ENCODE results near the gene SBF2. TPM values are rescaled to one million over a fixed set of nuclear protein-coding genes. Genes with fewer than 3 reads are reported as not detected.

The SBF2 gene
- total and polyA plus RNA-seq, 2 of the 13 experiments (the other 11 are each of a cell fraction or from before 2014, with no cell fraction given) = 24.0 to 45.8 TPM

- TF ChIP-seq USF2 (IDR thresholded peaks at IDR 0.05; ENCODE audit: low read depth, low read length) (no peak), USF2 (CRISPR knock-in tag; IDR thresholded peaks at IDR 0.05; ENCODE audit: borderline replicate concordance) (no peak), ZNF777 (CRISPR knock-in tag; IDR thresholded peaks at IDR 0.05) (no peak), MNT (IDR thresholded peaks at IDR 0.05) (no peak), YEATS4 (CRISPR knock-in tag; IDR thresholded peaks at IDR 0.05; ENCODE audit: borderline replicate concordance) (peak; percentile 81), LCORL (IDR thresholded peaks at IDR 0.05) (no peak), LCORL (CRISPR knock-in tag; IDR thresholded peaks at IDR 0.05) (peak; percentile 90), LBX2 (CRISPR knock-in tag; IDR thresholded peaks at IDR 0.05; ENCODE audit: borderline replicate concordance) (no peak), ZNF354B (CRISPR knock-in tag; IDR thresholded peaks at IDR 0.05) (no peak), ZNF30 (CRISPR knock-in tag; IDR thresholded peaks at IDR 0.05) (no peak), MXI1 (IDR thresholded peaks at IDR 0.05; ENCODE audit: borderline replicate concordance, low read depth, low read length) (peak; percentile 65; the same call in 1 of the 3 replicates), KLF13 (CRISPR knock-in tag; IDR thresholded peaks at IDR 0.05) (no peak), ADNP (CRISPR knock-in tag; IDR thresholded peaks at IDR 0.05) (no peak), ZNF567 (CRISPR knock-in tag; IDR thresholded peaks at IDR 0.05; ENCODE audit: borderline replicate concordance) (no peak), NPAS2 (CRISPR knock-in tag; IDR thresholded peaks at IDR 0.05; ENCODE audit: borderline replicate concordance) (no peak), DNMT1 (CRISPR knock-in tag; IDR thresholded peaks at IDR 0.05) (no peak), NFATC3 (CRISPR knock-in tag; IDR thresholded peaks at IDR 0.05) (no peak), EHMT2 (IDR thresholded peaks at IDR 0.05; ENCODE audit: borderline replicate concordance, low read depth, low read length) (no peak; the same call in 1 of the 2 replicates), ZFP82 (CRISPR knock-in tag; IDR thresholded peaks at IDR 0.05; ENCODE audit: borderline replicate concordance) (peak; percentile 61; the same call in 1 of the 2 replicates), CBX1 (IDR thresholded peaks at IDR 0.05; ENCODE audit: low read depth) (no peak), MBD4 (IDR thresholded peaks at IDR 0.05; ENCODE audit: borderline replicate concordance, low read length) (no peak), ZNF430 (CRISPR knock-in tag; IDR thresholded peaks at IDR 0.05) (no peak; the same call in 1 of the 2 replicates), DPF2 (CRISPR knock-in tag; IDR thresholded peaks at IDR 0.05; ENCODE audit: borderline replicate concordance, low read depth) (peak; percentile 81), ZBTB10 (CRISPR knock-in tag; IDR thresholded peaks at IDR 0.05; ENCODE audit: borderline replicate concordance) (no peak)
Measured at GRCh38 chr11:10326012-10326964, 32.3 kb upstream of the SBF2 start (continued).
